Effector memory CD8-positive, alpha-beta T cell (primary cell): ENCODE data around the gene CCND1.

ENCODE experiments used
- ATAC-seq: fragments of 150-1000 bp; cut with Tn5 transposase; replicated peaks from 2 replicates; pipeline ENCODE4 v1.10.0; 2021; ENCODE audit warnings: mild to moderate bottlenecking, moderate library complexity
- DNase-seq, 3 experiments: peaks; one replicate each; pipeline ENCODE4 v3.0.0; 2021
- H3K27ac Mint-ChIP-seq, 2 donors: one replicate each; pipeline ENCODE4 v1.8.0; 2022; ENCODE audit warnings: mild to moderate bottlenecking in 2 of 2, mixed read lengths in 2 of 2, moderate library complexity in 2 of 2
- H3K27me3 Mint-ChIP-seq, 2 donors: one replicate each; pipeline ENCODE4 v1.8.0; 2022; ENCODE audit warnings: mixed read lengths in 2 of 2
- H3K36me3 Mint-ChIP-seq: one replicate; pipeline ENCODE4 v1.8.0; 2022; ENCODE audit warnings: mild to moderate bottlenecking, moderate library complexity, mixed read lengths; ENCODE audit not compliant: insufficient read depth
- H3K4me1 Mint-ChIP-seq, 2 donors: one replicate each; pipeline ENCODE4 v1.8.0; 2022; ENCODE audit warnings: low read depth in 2 of 2, mixed read lengths in 2 of 2
- H3K4me3 Mint-ChIP-seq, 2 donors: one replicate each; pipeline ENCODE4 v1.8.0; 2022; ENCODE audit warnings: mild to moderate bottlenecking in 2 of 2, mixed read lengths in 2 of 2, moderate library complexity in 2 of 2
- H3K9me3 Mint-ChIP-seq, 2 donors: one replicate each; pipeline ENCODE4 v1.8.0; 2022; ENCODE audit warnings: mixed read lengths in 2 of 2
- total RNA-seq, 9 experiments: gene quantifications; one replicate each; lab custom pipeline; 2026; lab: John Stamatoyannopoulos, UW

The CCND1 gene
- 0.67 to 37.6 (median 6.2) reads per million in 9 experiments for total RNA-seq

- DNase-seq (no peak), ATAC-seq (peak; percentile 22)
- peaks cover 8% of the 10 kb centered on the region for H3K36me3 Mint-ChIP-seq
- peaks cover 21 to 25% of the 10 kb centered on the region in 2 donors for H3K4me1 Mint-ChIP-seq
- peak within 1 kb of the TSS; percentile 81 to 82 for H3K4me3 Mint-ChIP-seq
- no peak within 1 kb of the TSS for H3K27ac Mint-ChIP-seq
- H3K9me3 Mint-ChIP-seq: no peaks in the 10 kb centered on the region
- peaks cover 31 to 64% of the 10 kb centered on the region in 2 donors for H3K27me3 Mint-ChIP-seq
Measured at GRCh38 chr11:69640995-69641581, at the start of gene CCND1. Gene CCND1, plus strand, starts transcription at chr11:69641156. Its CDS starts 158 bp downstream, at chr11:69641314.

GRCh38 chr11:69592986-69593650 is 47.8 kb upstream of the CCND1 start:
- peaks cover 9 to 13% of the 10 kb centered on the region in 2 donors for H3K27me3 Mint-ChIP-seq

GRCh38 chr11:69593851-69594250 is 47.1 kb upstream of the CCND1 start:
- H3K27me3 Mint-ChIP-seq: peaks cover 6 to 8% of the 10 kb centered on the region in 2 donors
- H3K4me3 Mint-ChIP-seq: no peak overlapping the region
- no peak overlapping the region for H3K27ac Mint-ChIP-seq
- DNase-seq (no peak), ATAC-seq (no peak)
- H3K4me1 Mint-ChIP-seq: no peaks in the 10 kb centered on the region
- H3K36me3 Mint-ChIP-seq: peaks cover 2% of the 10 kb centered on the region
- H3K9me3 Mint-ChIP-seq: no peaks in the 10 kb centered on the region

More at GRCh38 chr11:69592986-69593650, 47.8 kb upstream of the CCND1 start:
- DNase-seq: no peak
- no peak for ATAC-seq
- Mint-ChIP-seq H3K4me1 (no peaks in the 10 kb centered on the region), H3K36me3 (no peaks in the 10 kb centered on the region), H3K27ac (no peak overlapping the region), H3K9me3 (no peaks in the 10 kb centered on the region), H3K4me3 (no peak overlapping the region)

GRCh38 chr11:69594481-69594880 is 46.5 kb upstream of the CCND1 start:
- no peak for ATAC-seq
- H3K4me3 Mint-ChIP-seq: no peak overlapping the region

GRCh38 chr11:69595805-69596665 is 44.9 kb upstream of the CCND1 start:
- H3K4me1 Mint-ChIP-seq: no peaks in the 10 kb centered on the region
- H3K36me3 Mint-ChIP-seq: peaks cover 2% of the 10 kb centered on the region
- no peak overlapping the region for H3K4me3 Mint-ChIP-seq
- no peaks in the 10 kb centered on the region for H3K9me3 Mint-ChIP-seq
- DNase-seq: no peak
- peaks cover 10 to 14% of the 10 kb centered on the region in 2 donors for H3K27me3 Mint-ChIP-seq
- no peak for ATAC-seq
- no peak overlapping the region for H3K27ac Mint-ChIP-seq

More at GRCh38 chr11:69594481-69594880, 46.5 kb upstream of the CCND1 start:
- no peaks in the 10 kb centered on the region for H3K4me1 Mint-ChIP-seq
- no peak overlapping the region for H3K27ac Mint-ChIP-seq
- peaks cover 2% of the 10 kb centered on the region for H3K36me3 Mint-ChIP-seq
- DNase-seq: no peak
- peaks cover 6 to 8% of the 10 kb centered on the region in 2 donors for H3K27me3 Mint-ChIP-seq
- H3K9me3 Mint-ChIP-seq: no peaks in the 10 kb centered on the region

- DNase-seq: no peak
- Mint-ChIP-seq H3K4me1 (no peaks in the 10 kb centered on the region), H3K9me3 (no peaks in the 10 kb centered on the region), H3K4me3 (no peak overlapping the region), H3K27ac (no peak overlapping the region), H3K36me3 (peaks cover 2% of the 10 kb centered on the region), H3K27me3 (peaks cover 24 to 35% of the 10 kb centered on the region in 2 donors)
- ATAC-seq: no peak
Measured at GRCh38 chr11:69598147-69598546, 42.8 kb upstream of the CCND1 start.

- peaks cover 2% of the 10 kb centered on the region for H3K36me3 Mint-ChIP-seq
- no peaks in the 10 kb centered on the region for H3K4me1 Mint-ChIP-seq
- ATAC-seq: no peak
- no peak overlapping the region for H3K4me3 Mint-ChIP-seq
- peaks cover 32 to 49% of the 10 kb centered on the region in 2 donors for H3K27me3 Mint-ChIP-seq
- no peaks in the 10 kb centered on the region for H3K9me3 Mint-ChIP-seq
- no peak overlapping the region for H3K27ac Mint-ChIP-seq
- DNase-seq: no peak
Measured at GRCh38 chr11:69599502-69599901, 41.5 kb upstream of the CCND1 start.

GRCh38 chr11:69600001-69600400 is 41.0 kb upstream of the CCND1 start:
- Mint-ChIP-seq H3K27ac (no peak overlapping the region), H3K9me3 (no peaks in the 10 kb centered on the region)
- ATAC-seq: no peak

GRCh38 chr11:69601011-69601975 is 39.7 kb upstream of the CCND1 start:
- no peaks in the 10 kb centered on the region for H3K9me3 Mint-ChIP-seq
- H3K27ac Mint-ChIP-seq: no peak overlapping the region
- H3K4me3 Mint-ChIP-seq: no peak overlapping the region
- no peak for DNase-seq
- peaks cover 42 to 66% of the 10 kb centered on the region in 2 donors for H3K27me3 Mint-ChIP-seq
- H3K36me3 Mint-ChIP-seq: peaks cover 2% of the 10 kb centered on the region
- ATAC-seq: no peak
- no peaks in the 10 kb centered on the region for H3K4me1 Mint-ChIP-seq

More at GRCh38 chr11:69600001-69600400, 41.0 kb upstream of the CCND1 start:
- H3K4me1 Mint-ChIP-seq: no peaks in the 10 kb centered on the region
- H3K27me3 Mint-ChIP-seq: peaks cover 32 to 53% of the 10 kb centered on the region in 2 donors
- no peak for DNase-seq
- no peak overlapping the region for H3K4me3 Mint-ChIP-seq
- H3K36me3 Mint-ChIP-seq: peaks cover 2% of the 10 kb centered on the region

GRCh38 chr11:69603111-69603836 is 37.7 kb upstream of the CCND1 start:
- H3K27ac Mint-ChIP-seq: no peak overlapping the region
- H3K4me3 Mint-ChIP-seq: no peak overlapping the region
- ATAC-seq (no peak), DNase-seq (no peak)
- H3K4me1 Mint-ChIP-seq: no peaks in the 10 kb centered on the region
- peaks cover 51 to 77% of the 10 kb centered on the region in 2 donors for H3K27me3 Mint-ChIP-seq
- peaks cover under 1% of the 10 kb centered on the region for H3K36me3 Mint-ChIP-seq
- H3K9me3 Mint-ChIP-seq: no peaks in the 10 kb centered on the region

- ATAC-seq (no peak), DNase-seq (no peak)
- Mint-ChIP-seq H3K9me3 (no peaks in the 10 kb centered on the region), H3K4me1 (no peaks in the 10 kb centered on the region), H3K4me3 (no peak overlapping the region), H3K36me3 (no peaks in the 10 kb centered on the region), H3K27me3 (peaks cover 51 to 85% of the 10 kb centered on the region in 2 donors), H3K27ac (no peak overlapping the region)
Measured at GRCh38 chr11:69604055-69604454, 36.9 kb upstream of the CCND1 start.
